EL (cell line): Measurements from ENCODE around the gene FGR.
"Not testable (repeated sequence)": the region's sequence is repeated elsewhere in the genome, so short reads cannot be mapped to it uniquely, and the experiment has no call there.

Source experiments
- DNase-seq: peaks from one replicate; pipeline ENCODE4 v3.0.0-alpha.2; 2016

FGR gene

DNA sequence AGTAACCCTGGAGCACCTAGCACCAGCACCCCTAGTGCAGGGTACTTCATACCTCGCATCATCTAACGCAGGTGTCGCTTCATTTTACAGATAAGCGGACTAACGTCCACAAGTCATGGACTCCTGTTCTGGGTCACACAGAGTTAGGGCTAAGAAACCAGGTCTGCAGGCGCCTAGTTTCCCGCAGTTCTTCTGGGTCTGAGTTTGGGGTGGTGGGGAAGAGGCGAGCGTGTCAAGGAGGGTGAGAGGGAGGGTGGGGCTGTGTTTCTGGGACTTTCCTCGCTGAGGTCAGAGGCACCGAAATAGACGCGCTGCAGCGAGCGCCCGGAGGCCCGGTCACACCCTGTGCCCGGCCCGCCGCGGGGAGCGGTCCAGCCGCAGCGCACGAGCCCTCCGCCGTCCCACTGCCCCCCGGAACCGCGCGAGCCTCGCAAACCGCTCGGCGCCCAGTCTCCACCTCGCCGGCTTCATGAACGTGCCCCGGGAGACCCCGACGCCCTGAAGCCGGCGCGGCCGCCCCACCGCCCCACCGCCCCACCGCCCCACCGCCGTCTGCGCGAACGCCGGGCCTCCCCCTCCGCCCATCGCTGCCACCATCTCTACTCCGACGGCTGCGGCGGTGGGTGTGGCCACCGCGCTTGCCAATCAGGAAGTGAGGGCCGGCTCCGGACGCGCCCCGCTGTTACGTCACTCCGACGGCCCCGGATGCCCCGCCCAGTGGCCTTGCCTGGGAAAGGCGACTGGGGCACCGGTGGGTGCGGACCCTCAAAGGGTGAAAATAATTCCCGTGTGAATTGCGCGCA lies 24.7 kb upstream of the FGR start:
- peak; percentile 86 for DNase-seq

DNA sequence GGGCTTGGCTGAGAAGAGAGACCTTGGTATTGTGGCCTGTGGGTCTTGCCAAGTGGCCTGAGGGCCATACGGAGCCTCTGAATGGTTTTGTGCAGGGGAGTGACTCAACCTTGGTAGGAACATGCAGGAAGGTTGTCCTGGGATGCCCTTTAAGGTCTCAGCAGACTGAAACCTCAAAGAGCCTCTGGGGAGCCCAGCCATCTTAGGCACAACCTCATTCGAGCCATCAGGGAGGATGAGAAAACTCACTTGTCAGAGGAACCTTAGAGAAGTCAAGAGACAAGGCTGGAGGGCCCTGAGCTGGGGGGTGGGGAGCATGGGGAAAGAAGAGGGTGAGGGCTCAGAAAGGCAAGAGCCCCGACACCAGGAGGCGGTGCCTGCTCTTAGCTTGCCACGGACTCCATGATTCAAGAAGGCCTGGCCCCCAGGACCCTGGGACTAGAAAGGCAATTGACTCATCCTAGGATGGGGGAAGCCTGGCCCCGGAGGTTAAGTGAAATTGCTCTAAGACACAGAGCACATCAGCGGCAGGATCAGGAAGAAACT lies 24.0 kb upstream of the FGR start:
- peak; percentile 93 for DNase-seq

DNA sequence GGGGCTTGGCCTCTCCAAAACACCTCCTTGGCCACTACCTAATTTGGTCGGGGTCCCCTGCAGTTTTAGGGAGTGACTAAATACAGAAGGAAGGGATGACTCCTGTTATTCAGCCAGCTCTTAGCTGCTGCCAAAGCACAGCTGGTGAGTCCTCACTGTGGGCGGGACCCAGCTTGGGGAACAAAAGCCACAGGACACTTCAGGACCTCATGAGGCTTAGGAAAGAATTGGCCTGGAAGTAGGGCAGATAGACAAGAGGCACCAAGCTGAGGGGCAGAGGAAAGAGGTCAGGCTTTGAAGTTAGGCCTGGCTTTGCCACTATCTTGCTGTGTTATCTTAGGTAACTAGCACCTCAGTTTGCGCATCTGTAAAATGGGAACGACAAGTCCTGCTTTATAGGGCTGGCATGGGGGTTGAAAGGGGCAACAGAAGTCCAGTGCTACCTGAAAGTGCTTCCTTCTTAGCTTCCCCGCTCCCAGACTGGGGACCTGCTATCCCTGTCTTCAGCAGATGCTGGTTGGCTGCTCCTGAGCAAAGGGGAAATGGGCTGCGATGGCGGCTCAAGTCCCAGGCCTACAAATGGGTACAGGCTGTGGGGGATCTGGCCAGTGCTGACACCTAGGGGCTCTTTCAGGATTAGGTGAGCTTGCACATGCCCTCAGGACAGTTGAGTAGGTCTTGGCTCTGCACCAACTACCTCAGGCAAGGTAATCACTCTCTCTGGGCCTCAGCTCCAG lies 21.3 kb upstream of the FGR start:
- peak; percentile 65 for DNase-seq

DNA sequence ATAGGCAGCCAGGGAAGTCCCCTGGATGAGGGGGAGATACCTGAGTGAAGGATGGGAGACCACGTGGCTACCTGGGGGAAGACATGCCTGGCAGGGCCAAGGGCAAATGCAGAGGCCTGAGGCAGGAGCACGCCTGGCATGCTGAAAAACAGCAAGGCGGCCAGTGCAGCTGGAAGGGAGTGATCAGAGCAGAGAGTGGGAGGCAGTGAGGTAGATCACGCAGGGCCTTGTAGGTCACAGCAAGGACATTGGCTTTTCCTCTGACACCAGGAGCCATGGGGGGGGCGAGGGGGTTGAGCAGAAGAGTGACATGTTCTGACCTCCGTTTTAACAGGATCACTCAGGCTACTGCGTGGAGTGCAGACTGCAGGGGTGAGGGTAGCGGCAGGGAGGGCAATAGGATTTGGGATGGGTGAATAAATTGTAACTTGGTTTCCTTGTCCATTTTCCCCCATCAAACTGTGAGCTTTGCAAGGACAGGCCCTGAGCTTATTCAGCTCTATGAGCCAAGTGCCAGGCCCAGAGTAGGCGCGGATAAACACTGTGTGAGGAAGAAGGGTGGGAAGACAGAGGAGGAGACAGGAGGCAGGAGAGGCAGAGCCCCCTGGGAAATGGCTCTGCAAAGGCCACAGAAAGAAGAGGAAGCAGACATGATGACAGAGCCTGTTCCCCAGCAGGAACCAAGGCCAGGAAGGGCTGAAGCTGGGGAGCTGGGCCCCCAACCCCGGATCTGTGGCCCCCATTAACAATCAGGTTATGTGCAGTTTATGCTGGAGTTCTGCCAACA lies 20.4 kb upstream of the FGR start:
- DNase-seq, result no peak

DNA sequence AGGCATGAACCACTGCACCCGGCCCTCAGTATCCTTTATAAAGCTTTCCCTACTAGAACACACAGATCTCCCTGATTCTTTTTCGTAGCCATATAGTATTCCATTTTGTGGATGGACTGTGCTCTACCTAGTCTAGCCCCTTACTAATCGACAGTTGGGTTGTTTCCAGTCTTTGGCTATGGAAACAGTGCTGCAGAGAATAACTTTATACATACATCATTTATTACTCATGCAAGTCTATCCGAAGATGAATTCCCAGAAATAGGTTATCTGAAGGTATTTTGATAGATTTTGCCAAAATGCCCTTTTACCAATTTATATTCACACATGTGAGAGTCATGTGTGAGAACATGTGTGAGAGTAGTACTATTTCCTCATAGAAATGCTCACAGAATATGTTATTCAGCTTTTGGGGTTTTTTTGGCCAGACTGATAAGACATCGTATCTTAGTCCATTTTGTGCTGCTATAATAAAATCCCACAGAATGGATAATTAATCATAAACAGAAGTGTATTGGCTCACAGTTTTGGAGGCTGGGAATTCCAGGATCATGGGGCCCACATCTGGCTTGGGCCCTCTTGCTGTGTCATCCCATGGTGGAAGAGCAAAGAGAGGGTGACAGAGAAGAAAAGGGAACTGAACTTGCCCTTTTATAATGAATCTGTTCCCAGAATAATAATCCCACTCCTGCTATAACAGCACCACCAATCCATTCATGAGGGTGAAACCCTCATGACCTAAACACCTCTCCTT lies 17.3 kb upstream of the FGR start:
- DNase-seq, result no peak

DNA sequence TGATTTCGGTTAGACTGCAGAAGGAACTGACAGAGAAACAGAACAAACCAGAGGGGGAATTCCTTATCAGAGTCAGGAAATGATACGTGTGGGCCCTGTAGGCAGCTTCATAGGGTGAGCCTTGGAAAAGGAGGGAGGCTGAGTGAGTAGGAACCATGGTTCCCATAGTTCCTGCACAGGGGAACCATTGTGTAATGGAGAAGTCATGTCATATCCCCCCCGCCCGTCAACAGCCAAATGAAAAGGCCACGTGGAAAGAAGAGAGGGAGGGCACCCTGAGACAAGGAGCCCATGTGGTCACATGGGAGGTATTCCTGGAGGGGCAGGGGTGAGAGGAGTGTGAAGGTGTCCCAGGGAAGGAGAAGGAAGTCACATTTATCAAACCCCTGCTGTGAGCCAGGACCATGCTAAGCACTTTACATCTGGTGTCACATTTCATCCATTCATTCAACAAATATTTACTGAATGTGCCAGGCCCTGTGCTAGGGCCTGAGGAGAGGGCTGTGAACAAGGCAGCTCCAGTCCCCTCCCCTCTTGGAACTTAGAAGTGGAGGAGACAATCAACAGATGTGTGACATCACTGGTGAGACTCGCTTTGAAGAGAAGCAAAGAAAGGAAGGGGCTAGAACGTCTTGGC lies 15.7 kb upstream of the FGR start:
- peak; percentile 77 for DNase-seq

DNA sequence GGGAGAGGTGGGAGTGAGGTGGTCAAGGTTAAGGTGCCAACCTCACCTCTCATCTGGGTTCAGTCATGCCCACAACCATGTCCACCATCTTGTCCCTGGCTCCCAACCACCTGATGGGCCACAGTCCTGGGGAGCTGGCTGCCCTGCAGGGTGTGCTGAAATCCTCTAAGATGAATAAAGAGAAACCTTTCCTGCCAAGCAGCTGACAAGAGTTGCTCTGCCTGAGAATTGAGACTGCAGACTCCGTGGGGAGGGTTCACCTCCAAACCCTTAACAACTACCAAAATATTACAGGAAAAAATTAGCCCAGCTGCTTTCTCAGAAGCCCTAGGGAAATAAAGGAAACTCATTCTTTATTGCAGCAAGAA lies 15.2 kb upstream of the FGR start:
- DNase-seq, result no peak

DNA sequence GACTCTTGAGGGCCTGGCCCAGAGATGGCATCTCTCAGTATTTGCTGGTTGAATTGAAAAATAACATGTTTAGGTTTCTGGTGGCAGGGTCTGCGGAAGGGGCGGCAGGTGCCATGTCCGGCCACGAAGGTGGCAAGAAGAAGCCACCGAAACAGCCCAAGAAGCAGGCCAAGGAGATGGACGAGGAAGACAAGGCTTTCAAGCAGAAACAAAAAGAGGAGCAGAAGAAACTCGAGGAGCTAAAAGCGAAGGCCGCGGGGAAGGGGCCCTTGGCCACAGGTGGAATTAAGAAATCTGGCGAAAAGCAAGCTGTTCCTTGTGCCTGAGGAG lies 14.3 kb upstream of the FGR start:
- DNase-seq, result no peak

DNA sequence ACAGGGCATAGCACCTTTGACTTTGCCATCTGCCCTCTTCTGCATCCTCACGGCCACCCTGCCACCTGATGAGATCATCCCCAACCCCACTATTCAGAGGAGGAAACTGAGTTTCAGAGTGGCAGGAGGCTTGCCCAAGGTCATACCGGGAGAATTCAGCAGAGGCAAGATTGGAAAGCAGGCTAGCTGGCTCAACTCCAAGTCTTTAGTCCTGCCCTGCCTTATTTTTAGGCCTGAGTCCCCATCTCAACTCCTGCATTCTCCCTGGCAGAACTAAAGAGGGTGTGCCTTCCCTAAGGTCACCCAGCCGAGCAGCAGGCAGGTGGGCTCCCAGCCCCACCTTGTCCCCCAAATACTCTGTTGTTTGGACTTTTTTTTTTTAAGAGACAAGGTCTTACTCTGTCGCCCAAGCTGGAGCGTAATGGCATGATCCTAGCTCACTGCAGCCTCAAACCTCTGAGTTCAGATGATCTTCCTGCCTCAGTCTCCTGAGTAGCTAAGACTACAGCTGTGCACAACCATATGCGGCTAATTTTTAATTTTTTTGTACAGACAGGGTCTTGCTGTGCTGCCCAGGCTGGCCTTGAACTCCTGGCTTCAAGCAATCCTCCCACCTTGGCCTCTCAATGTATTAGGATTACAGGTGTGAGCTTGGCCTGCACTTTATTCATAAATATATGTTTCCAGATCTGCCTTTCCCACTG lies 13.8 kb upstream of the FGR start:
- no peak for DNase-seq

DNA sequence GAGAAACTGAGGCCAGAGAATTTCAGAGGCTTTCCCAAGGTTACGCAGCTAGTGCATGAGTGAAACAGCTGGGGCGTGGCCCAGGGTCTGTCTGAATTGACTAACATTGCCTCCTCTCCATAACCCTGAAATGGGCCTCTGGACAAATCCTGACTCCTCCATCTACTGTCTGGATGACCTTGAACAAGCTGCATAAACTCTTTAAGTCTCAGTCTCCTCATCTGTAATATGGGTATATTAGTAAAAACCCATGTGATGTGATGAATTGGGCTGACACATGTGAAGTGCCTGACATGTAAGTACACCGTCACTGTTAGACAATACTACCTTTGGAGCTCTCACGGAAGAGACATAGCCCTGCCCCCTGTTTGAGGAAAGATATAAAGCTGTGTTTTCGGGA lies 12.3 kb upstream of the FGR start:
- DNase-seq, result no peak

DNA sequence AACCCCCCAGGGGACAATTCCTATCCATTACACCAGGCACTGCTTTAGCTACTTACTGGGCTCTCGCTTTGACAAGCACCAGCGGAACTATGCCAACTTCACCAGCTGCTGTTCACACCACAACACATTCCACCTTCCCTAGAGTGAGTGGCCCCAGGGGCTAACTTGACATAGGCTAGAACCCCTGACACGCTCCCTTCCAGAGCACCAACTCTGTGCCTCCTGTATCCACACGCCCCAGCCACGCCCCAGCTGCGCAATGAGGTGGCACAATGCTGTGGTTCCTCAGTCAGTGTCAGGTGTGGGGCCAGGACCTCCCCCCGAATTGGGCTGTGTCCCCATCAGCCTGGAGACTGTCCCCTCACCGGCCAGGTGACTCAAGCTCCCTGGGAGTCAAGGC lies 11.7 kb upstream of the FGR start:
- no peak for DNase-seq

DNA sequence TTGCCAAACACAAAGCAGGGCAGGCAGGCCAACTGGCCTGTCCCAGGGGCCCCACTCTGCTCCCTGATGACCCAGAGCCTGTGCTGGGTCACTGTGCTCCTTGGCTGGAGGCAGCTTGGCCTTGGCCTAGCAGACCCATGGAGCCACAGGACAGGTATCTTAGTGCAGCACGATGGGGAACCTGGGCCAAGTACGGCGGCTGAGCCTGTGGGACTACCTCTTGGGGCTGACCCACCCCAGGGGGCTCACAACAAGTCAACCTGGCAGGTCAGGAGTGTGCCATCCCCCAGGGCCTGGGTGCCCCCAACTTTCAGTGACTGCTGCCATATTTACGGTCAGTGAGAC lies 10.1 kb upstream of the FGR start:
- no peak for DNase-seq

DNA sequence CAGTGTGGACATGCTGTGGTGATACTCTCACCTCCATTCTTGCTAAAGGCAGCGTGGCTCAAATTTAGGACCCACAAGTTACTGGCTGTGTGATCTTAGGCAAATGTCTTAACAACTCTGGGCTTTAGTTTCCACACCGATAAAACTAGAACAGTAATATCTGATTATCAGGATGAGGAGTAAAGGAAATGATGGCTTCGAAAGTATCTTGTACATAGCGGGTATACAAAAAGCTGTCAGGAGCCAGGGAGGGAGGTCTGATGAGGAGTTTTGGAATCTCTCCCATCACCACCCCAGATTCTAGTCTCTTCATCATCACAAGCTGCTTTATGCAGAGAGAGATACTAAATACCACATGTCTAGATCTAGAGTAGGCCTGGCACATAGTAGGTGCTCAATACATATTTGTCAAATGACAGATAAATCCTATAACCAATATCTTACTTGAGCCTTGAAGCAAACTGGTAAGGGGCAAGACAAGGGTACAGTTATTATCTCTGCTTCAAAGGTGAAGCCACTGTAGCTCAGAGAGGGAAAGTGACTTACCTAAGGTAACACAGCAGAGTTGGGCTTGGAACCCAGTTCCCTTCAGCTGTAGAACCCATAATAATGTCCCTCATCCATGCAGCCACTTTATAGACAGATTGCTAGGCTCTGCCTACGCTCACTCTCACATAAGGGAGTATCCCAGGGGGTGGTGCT lies 9.5 kb upstream of the FGR start:
- no peak for DNase-seq

DNA sequence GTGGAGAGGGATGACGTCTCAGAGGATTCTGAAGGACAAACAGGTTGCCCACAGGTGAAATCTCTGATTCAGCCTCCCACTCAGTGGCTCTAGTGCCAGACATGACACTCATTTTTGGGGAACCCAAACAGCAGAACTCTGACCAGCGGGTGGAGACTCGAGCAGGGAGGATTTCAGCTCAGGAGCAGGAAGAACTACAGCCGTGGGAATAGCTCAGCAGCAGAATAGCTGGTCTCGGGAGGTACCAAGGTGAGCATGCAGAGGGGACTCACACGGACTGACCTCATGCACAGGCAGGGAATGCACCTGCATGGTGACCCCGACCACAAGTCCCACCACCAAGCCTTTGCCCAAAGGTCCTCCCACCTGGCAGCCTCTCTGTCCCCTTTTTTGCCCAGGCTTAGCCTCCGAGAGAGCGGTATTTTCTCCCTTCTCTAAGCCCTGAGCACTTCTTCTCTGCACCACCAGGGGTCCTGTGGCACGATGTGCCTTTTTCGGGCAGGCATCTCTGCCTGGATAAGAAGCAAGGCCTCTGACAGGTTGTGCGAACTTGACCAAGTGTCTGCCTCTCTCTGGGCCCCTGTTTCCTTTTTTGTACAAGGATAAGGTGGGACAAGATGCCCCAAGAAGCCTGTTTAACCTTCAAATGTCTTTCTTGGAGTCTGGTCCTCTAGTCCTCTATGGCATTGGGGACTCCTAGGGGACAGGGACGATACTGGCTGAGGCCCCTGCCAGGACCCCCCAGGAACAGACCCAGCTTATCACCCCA lies 8.8 kb upstream of the FGR start:
- peak; percentile 64 for DNase-seq

DNA sequence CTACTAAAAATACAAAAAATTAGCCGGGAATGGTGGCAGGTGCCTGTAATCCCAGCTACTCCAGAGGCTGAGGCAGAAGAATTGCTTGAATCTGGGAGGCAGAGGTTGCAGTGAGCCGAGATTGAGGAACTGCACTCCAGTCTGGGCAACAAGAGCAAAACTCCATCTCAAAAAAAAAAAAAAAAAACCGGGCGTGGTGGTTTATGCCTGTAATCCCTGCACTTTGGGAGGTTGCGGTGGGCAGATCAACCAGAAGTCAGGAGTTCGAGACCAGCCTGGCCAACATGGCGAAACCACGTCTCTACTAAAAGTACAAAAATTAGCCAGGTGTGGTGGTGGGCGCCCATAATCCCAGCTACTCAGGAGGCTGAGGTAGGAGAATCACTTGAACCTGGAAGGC lies 5.5 kb upstream of the FGR start:
- DNase-seq, result not testable (repeated sequence)

DNA sequence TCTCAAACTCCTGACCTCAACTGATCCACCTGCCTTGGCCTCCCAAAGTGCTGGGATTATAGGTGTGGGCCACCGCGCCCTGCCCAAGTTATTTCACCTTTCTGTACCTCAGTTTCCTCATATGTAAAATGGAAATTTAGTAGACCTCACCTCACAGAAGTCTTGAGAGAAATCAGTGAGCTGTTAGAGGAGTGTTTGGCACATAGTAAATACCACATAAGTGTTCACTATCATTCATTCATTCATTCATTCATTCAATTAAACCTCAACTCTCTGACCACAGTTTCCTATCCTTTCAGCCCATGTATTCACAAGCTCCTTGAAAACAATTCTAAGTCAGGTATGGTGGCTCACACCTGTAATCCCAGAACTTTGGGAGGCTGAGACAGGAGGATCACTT lies 3.8 kb upstream of the FGR start:
- DNase-seq, result no peak

DNA sequence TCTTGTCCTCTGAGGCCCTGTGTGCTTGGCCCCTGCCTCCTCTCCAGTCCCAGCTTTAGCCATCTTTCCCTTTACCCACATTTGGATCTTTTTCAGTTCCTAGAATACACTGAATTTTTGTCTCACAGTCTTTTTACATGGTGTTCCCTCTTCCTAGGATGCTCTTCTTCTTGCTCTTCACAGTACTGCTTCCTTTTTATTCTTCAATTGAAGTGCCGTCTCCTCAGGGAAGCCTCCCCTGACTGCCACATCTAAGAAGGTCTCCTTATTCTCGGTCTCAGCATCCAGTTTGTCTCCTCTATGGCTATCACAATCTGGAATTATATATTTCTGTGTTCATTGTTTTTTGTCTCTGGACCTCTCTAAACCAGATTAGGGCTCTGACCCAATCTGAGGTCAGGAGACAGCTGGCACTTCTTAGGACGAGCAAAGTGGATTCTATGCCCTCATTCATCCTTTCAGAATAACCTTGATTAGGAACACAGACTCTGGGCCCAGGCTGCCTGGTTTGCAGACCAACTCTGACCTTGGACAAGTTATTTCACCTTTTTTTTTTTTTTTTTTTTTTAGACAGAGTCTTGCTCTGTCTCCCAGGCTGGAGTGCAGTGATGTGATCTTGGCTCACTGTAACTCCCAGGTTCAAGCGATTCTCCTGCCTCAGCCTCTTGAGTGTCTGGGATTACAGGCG lies 3.2 kb upstream of the FGR start:
- DNase-seq, result no peak

DNA sequence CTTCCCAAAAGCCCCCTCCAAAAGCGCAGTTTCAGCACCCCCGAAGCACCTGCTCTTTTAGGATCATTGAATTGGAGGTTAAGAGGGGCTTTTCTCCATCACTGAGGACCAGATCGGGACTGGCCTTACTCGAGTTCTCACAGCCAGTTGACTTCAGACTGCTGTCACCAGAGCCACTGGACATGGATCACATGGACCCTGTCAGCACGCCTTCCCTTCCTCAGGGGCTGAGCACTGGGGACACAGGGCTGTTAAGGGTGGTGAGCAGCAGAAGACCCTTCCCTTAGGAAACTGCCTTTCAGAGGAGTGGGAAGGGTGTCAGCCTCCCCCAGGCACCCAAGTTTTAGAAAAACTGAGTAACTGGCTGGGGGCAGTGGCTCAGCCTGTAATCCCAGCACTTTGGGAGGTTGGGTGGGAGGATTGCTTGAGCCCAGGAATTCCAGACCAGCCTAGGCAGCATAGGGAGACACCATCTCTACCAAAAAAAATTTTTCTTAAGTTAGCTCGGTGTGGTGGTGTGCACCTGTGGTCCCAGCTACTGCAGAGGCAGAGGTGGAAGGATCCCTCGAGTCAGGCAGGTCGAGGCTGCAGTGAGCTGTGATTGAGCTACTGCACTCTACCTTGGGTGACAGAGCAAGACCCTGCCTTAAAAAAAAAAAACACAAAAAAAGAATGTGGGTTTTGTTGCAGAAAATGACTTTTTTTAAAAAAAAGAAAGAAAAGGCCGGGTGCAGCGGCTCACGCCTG lies 584 bp upstream of the FGR start:
- DNase-seq, result no peak
